ENCODE data around the gene TP53AIP1.

GRCh38 chr11:128911239-128911638 is 31.4 kb downstream of the TP53AIP1 start:
- TF ChIP-seq GATA2 (IDR thresholded peaks at IDR 0.05; ENCODE audit: low read depth, low read length) (no peak), GATA3 (IDR thresholded peaks at IDR 0.05; ENCODE audit: low read depth, low read length) (no peak)

Measured in SH-SY5Y (cell line).